ENCODE data around the gene TBCK.
"Not testable (repeated sequence)": the region's sequence is repeated elsewhere in the genome, so short reads cannot be mapped to it uniquely, and the experiment has no call there.

Gene TBCK

DNA sequence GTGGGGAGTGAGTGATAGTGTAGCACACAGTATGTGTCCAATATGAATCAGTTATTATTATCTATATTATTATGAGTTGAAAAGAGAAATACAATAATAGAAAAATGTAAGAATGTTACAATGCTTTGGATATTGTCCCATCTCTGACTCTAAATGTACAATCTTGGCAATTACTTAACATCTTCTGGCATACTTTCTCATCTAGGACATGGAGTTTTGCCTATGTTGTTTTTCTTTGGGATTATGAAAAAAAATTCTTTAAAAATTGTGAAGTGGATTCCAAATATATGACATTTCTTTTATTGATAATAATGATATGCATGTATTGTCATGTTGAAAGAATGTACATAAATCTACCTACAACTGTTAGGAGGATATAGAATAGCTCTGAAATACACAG is 84.1 kb downstream of the TBCK start:
- DNase-seq (ENCODE audit: low read depth, low spot score), result no peak

- no peak for DNase-seq (ENCODE audit: low read depth, low spot score)
Observed at GRCh38 chr4:106222548-106222947, 93.5 kb downstream of the TBCK start.

DNA sequence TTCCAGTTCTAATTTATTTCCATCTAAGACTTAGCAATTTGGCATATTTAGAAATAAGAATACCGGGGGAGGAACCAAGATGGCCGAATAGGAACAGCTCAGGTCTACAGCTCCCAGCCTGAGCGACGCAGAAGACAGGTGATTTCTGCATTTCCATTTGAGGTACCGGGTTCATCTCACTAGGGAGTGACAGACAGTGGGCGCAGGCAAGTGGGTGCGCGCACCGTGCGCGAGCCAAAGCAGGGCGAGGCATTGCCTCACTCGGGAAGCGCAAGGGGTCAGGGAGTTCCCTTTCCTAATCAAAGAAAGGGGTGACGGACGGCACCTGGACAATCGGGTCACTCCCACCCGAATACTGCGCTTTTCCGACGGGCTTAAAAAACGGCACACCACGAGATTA is 102.7 kb downstream of the TBCK start:
- DNase-seq (ENCODE audit: low read depth, low spot score), result not testable (repeated sequence)

GRCh38 chr4:106210021-106210420 is 106.0 kb downstream of the TBCK start:
- no peak for DNase-seq (ENCODE audit: low read depth, low spot score)

- no peak for DNase-seq (ENCODE audit: low read depth, low spot score)
Observed at GRCh38 chr4:106208481-106209460, 107.2 kb downstream of the TBCK start.

GRCh38 chr4:106201373-106201772 is 114.6 kb downstream of the TBCK start:
- no peak for DNase-seq (ENCODE audit: low read depth, low spot score)

- DNase-seq (ENCODE audit: low read depth, low spot score), result no peak
Observed at GRCh38 chr4:106195435-106195950, 120.5 kb downstream of the TBCK start.

GRCh38 chr4:106194801-106195200 is 121.2 kb downstream of the TBCK start:
- DNase-seq (ENCODE audit: low read depth, low spot score), result no peak

GRCh38 chr4:106192131-106192530 is 123.9 kb downstream of the TBCK start:
- DNase-seq (ENCODE audit: low read depth, low spot score), result no peak

- DNase-seq (ENCODE audit: low read depth, low spot score), result no peak
Observed at GRCh38 chr4:106186201-106186600, 129.8 kb downstream of the TBCK start.

GRCh38 chr4:106183551-106183950 is 132.5 kb downstream of the TBCK start:
- no peak for DNase-seq (ENCODE audit: low read depth, low spot score)

DNA sequence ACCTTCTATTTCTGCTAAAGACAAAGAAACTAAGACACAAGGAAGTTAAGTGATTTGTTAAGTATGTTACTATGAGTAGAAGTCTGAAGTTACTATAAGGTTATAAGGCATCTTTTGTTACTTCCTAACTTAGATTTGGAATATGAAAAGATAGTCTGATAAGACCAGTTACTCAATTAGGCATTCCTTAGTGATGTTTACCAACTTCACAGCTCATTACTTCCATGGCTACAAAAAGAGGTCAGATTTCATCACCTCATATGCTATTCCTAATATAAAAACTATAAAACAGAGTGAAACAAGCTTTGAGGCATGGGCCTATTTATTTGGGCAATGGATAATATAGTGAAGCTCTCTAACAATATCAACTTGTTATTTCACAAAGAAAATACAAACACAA is 143.1 kb downstream of the TBCK start:
- no peak for DNase-seq (ENCODE audit: low read depth, low spot score)

DNA sequence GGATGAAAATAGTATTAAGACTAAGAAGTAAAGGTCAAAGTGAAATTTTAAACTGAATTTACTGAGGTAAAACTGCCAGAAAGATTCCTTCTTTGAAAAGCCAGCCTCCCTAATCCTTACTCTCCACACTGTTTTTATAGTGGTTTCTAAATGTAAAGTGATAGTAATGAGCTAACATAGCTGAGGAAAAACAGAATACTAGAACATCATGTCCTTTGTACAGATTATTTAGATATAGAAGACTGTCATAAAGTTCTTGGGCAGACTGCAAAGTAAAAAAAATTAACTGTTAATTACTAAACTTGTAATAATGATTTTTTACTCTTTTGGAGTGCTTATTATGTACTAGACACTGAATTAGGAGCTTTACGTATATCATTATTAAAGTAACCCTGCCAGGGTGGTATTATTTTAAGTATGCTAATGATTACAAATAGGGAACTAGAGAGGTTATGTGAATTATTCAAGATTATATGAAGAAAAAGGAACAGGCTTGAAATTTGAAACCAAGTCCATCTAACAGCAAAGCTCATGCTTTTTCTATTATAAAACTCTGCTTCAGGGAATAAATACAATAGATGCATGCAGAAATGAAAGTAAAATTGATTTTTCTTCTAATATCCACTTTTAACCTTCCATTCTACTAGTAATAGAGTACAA is 150.5 kb downstream of the TBCK start:
- no peak for DNase-seq (ENCODE audit: low read depth, low spot score)

DNA sequence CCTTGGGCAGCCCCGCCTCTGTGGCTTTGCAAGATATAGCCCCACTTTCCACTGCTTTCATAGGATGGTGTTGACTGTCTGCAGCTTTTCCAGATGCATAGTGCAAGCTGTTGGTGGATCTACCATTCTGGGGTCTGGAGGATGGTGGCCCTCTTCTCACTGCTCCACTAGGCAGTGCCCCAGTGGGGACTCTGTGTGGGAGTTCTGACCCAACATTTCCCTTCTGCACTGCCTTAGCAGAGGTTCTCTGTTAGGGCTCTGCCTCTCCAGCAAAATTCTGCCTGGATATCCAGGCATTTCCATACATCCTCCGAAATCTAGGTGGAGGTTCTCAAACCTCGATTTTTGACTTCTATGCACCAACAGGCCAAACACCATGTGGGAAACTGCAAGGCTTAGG is 153.7 kb downstream of the TBCK start:
- DNase-seq (ENCODE audit: low read depth, low spot score), result no peak

GRCh38 chr4:106160560-106160959 is 155.4 kb downstream of the TBCK start:
- DNase-seq (ENCODE audit: low read depth, low spot score), result no peak

DNA sequence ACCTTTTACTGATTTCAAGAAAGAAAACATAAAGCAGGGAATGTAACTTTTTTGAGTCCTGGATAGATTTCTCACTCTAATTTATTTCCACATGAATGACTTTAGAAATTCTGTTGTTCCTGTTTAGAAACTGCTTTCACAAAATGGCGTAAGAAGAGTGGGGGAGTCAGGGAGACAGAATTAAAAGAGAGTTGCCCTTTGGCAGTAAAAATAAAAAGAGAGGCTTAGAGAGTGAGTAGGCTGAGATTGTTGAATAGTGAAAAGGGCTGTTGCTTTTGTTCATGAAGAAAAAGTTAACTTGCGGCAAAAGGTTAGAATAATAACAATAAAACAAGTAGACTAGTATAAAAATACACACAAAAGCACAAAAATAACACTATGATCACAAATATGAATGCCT is 166.1 kb downstream of the TBCK start:
- DNase-seq (ENCODE audit: low read depth, low spot score), result no peak

DNA sequence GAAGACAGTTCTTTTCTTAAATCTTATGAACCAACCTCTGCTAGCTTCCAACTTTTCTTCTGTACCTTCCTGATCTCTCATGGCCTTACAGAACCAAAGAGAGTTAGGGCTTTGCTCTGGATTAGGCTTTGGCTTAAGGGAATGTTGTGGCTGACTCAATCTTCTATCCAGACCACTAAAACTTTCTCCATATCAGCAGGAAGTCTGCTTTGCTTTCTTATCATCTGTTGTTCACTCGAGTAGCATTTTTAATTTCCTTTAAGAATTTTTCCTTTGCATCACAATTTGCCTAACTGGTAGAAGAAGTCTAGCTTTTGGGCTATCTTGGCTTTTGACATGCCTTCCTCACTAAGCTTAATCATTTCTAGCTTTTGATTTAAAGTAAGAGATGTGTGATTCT is 167.0 kb downstream of the TBCK start:
- DNase-seq (ENCODE audit: low read depth, low spot score), result no peak

- no peak for DNase-seq (ENCODE audit: low read depth, low spot score)
Observed at GRCh38 chr4:106142616-106143127, 173.3 kb downstream of the TBCK start.

- DNase-seq (ENCODE audit: low read depth, low spot score), result no peak
Observed at GRCh38 chr4:106140601-106141000, 175.4 kb downstream of the TBCK start.

- no peak for DNase-seq (ENCODE audit: low read depth, low spot score)
Observed at GRCh38 chr4:106136777-106137331, 179.2 kb downstream of the TBCK start.

DNA sequence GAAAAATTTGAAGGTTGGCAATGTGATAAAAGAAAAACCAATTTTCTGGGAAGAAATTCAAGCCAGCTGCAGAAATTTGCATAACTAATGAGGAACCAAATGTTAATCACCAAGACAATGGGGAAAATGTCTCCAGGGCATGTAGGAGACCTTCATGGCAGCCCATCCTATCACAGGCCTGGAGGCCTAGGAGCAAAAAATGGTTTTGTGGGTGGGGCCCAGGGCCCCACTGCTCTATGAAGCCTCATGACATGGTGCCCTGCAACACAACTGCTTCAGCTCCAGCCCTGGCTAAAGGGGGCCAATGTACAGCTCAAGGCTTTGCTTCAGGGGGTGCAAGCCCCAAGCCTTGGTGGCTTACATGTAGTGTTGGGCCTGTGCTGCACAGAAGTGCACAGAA is 184.0 kb downstream of the TBCK start:
- DNase-seq (ENCODE audit: low read depth, low spot score), result no peak

- DNase-seq (ENCODE audit: low read depth, low spot score), result no peak
Observed at GRCh38 chr4:106126062-106126461, 189.9 kb downstream of the TBCK start.

All from iPS DF 19.7 (cell line).